Stomach (tissue), 9 donors: Measurements from ENCODE around the gene FAM13B. TPM values are rescaled to one million over a fixed set of nuclear protein-coding genes. Genes with fewer than 3 reads are reported as not detected.
"Not testable (repeated sequence)": the region's sequence is repeated elsewhere in the genome, so short reads cannot be mapped to it uniquely, and the experiment has no call there.

ENCODE experiments used
- DNase-seq, 2 donors: peaks; one replicate each; pipeline versions ENCODE4 v3.0.0 to v3.0.0-alpha.2; 2013 to 2019
- H3K27ac ChIP-seq, 5 donors: fragments of 200-600 bp in 4 of 5; sonication (generic) in 4 of 5; one replicate each; pipeline ENCODE4 v1.5.1; 2013 to 2019; ENCODE audit warnings: mild to moderate bottlenecking in 1 of 5, moderate library complexity in 1 of 5
- H3K27me3 ChIP-seq, 3 donors: fragments of 200-600 bp; sonication (generic); one replicate each; pipeline ENCODE4 v1.5.1; 2017 to 2019; ENCODE audit warnings: mixed run types in 1 of 3
- H3K36me3 ChIP-seq, 4 donors: fragments of 200-600 bp; sonication (generic); 1 replicate in 3 of 4; 2 replicates in 1 of 4; pipeline ENCODE4 v1.5.1; 2016 to 2019
- H3K4me1 ChIP-seq, 4 donors: fragments of 200-600 bp; sonication (generic); one replicate each; pipeline ENCODE4 v1.5.1; 2016 to 2019
- H3K4me3 ChIP-seq, 4 donors: fragments of 200-600 bp; sonication (generic) in 3 of 4; one replicate each; pipeline ENCODE4 v1.5.1; 2016 to 2019; ENCODE audit warnings: mild to moderate bottlenecking in 1 of 4
- H3K9me3 ChIP-seq, 4 donors: fragments of 200-600 bp; sonication (generic); one replicate each; pipeline ENCODE4 v1.5.1; 2016 to 2019
- CTCF ChIP-seq, 7 experiments: fragments of 450-650 bp in 4 of 7; fragments of 200-600 bp in 3 of 7; sonication (generic) in 3 of 7; IDR thresholded peaks; one replicate each; pipeline ENCODE4 v1.5.1; 2016 to 2019; ENCODE audit warnings: antibody characterized with exemption in 7 of 7, control low read depth in 2 of 7, mild to moderate bottlenecking in 1 of 7
- EP300 ChIP-seq: sonication (generic); formaldehyde crosslinking; IDR thresholded peaks from one replicate; pipeline ENCODE4 v1.6.1; 2017; ENCODE audit warnings: antibody characterized with exemption
- POLR2A ChIP-seq, 4 donors: fragments of 450-650 bp; IDR thresholded peaks; one replicate each; pipeline ENCODE4 v1.6.1; 2016; ENCODE audit warnings: antibody characterized with exemption in 4 of 4, control low read depth in 2 of 4, mild to moderate bottlenecking in 1 of 4, moderate library complexity in 1 of 4
- POLR2AphosphoS5 ChIP-seq, 3 donors: sonication (generic); formaldehyde crosslinking; IDR thresholded peaks; one replicate each; pipeline ENCODE4 v1.6.1; 2016; ENCODE audit warnings: antibody characterized with exemption in 3 of 3
- WGBS, 5 donors: extraction: QIAGEN DNeasy Blood & Tissue Kit in 3 of 5; methylation state at CpG; one replicate each; pipeline versions ENCODE4 v1.1.5 to v1.1.7; 2013 to 2018; 5-methylcytosine and 5-hydroxymethylcytosine counted together
- intact Hi-C: fragments of 100-400 bp; cut with DNase I; formaldehyde crosslinking; loops from one replicate; pipeline ENCODE4 v1.15.1; 2023; ENCODE audit warnings: low total_unique reads
- polyA plus RNA-seq, 3 donors: library from polyadenylated mRNA; stranded (reverse); fragments of 200-250 nt; gene quantifications; one replicate each; pipeline ENCODE4 v1.2.3, GENCODE V29; 2013
- total RNA-seq, 5 donors: library from RNA; depleted of rRNA; stranded (reverse); fragments of >200 nt; gene quantifications; one replicate each; pipeline versions ENCODE4 v1.1.0 to v1.2.3, GENCODE V29; 2014 to 2016
- donor health status: healthy with polysubstance abuse.
- donor health status: Bipolar disorder and iron deficiency.
- donor health status: healthy.

FAM13B gene
- total and polyA plus RNA-seq, 8 donors: 7.0 to 66.6 (median 24.2) TPM

DNA sequence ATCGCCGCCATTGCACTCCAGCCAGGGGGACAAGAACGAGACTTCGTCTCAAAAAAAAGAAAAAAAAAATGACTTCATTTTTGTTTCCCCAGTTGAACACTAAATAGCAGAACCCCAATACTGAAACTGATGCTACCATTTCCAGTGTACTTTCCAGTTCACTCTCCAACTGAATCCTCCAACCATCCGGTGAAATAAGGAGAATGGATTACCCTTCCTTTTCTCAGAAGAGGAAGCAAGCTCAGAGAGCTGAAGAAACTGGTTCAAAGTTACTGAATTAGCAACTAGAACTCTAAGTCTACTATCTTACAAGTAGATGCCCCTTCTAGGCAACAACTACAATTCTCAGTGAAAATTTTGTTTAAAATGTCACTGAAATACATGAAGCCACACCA lies 3.9 kb downstream of the FAM13B start:
- intact Hi-C loops: no loop called here
- WGBS, 5 donors: 81 to 96% (median 94%) methylated on average over 5 of the region's 5 CpGs
- TF ChIP-seq POLR2AphosphoS5 (IDR thresholded peaks at IDR 0.05) (no peak), CTCF (IDR thresholded peaks at IDR 0.05) (no peak), EP300 (no peak), POLR2A (IDR thresholded peaks at IDR 0.05) (no peak)
- Histone ChIP-seq H3K27me3 (no peaks in the 10 kb centered on the region), H3K4me1 (peaks cover 30 to 82% (median 51%) of the 10 kb centered on the region in 4 donors), H3K36me3 (no peaks in the 10 kb centered on the region), H3K9me3 (no peaks in the 10 kb centered on the region), H3K27ac (no peak overlapping the region), H3K4me3 (no peak overlapping the region)
- no peak for DNase-seq

- H3K36me3 ChIP-seq, H3K9me3 ChIP-seq, intact Hi-C loops, H3K27ac ChIP-seq, H3K4me3 ChIP-seq, DNase-seq, H3K27me3 ChIP-seq: not testable (repeated sequence)
- peaks cover 24 to 82% (median 51%) of the 10 kb centered on the region in 4 donors for H3K4me1 ChIP-seq
- WGBS, 5 donors: 91 to 96% (median 95%) methylated on average over 12 of the region's 12 CpGs
Measured at GRCh38 chr5:138028262-138028970, 4.5 kb downstream of the FAM13B start.

- WGBS, 5 donors: 97 to 100% (median 98%) methylated on average over 9 of the region's 9 CpGs
- H3K4me1 ChIP-seq: peaks cover 22 to 94% (median 51%) of the 10 kb centered on the region in 4 donors
- H3K27me3 ChIP-seq, H3K4me3 ChIP-seq, intact Hi-C loops, H3K9me3 ChIP-seq, H3K36me3 ChIP-seq, H3K27ac ChIP-seq, DNase-seq: not testable (repeated sequence)
Measured at GRCh38 chr5:138026793-138027192, 6.1 kb downstream of the FAM13B start.

GRCh38 chr5:138025285-138025684 lies 7.6 kb downstream of the FAM13B start:
- WGBS, 5 donors: 61 to 85% (median 82%) methylated on average over 1 of the region's 1 CpG
- H3K27ac ChIP-seq: no peak overlapping the region
- H3K36me3 ChIP-seq: peaks cover 0 to 7% (median 6%) of the 10 kb centered on the region in 4 donors
- H3K4me1 ChIP-seq: peaks cover 11 to 92% (median 45%) of the 10 kb centered on the region in 4 donors
- H3K4me3 ChIP-seq: no peak overlapping the region
- DNase-seq: no peak
- no peaks in the 10 kb centered on the region for H3K9me3 ChIP-seq
- TF ChIP-seq CTCF (IDR thresholded peaks at IDR 0.05) (no peak), POLR2A (IDR thresholded peaks at IDR 0.05) (no peak), POLR2AphosphoS5 (IDR thresholded peaks at IDR 0.05) (no peak), EP300 (no peak)
- intact Hi-C loops: no loop called here
- H3K27me3 ChIP-seq: no peaks in the 10 kb centered on the region

DNA sequence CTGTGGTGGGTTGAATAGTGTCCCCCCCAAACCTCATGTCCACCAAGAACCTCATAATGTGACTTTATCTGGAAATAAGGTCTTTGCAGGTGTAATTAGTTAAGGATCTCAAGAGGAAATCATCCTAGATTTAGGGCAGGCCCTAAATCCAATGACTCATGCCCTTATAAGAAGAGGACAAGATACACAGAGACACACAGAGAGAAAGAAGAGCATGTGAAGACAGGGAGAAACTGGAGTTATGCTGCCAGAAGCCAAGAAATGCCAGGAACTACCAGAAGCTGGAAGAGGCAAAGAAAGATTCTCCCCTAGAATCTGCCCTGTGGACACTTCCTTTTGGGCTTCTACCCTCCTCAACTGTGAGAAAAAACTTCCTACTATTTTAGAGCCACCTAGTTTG lies 8.8 kb downstream of the FAM13B start:
- H3K4me3 ChIP-seq: no peak overlapping the region
- H3K4me1 ChIP-seq: peaks cover 10 to 80% (median 36%) of the 10 kb centered on the region in 4 donors
- H3K27me3 ChIP-seq: no peaks in the 10 kb centered on the region
- intact Hi-C loops: no loop called here
- no peaks in the 10 kb centered on the region for H3K9me3 ChIP-seq
- TF ChIP-seq POLR2A (IDR thresholded peaks at IDR 0.05) (no peak), CTCF (IDR thresholded peaks at IDR 0.05) (no peak), EP300 (no peak), POLR2AphosphoS5 (IDR thresholded peaks at IDR 0.05) (no peak)
- H3K36me3 ChIP-seq: peaks cover 0 to 18% (median 17%) of the 10 kb centered on the region in 4 donors
- no peak overlapping the region for H3K27ac ChIP-seq
- DNase-seq: no peak
